ENCODE results near the gene LRRC8B.
A peak's percentile ranks its signal among the peaks of the same experiment; 100 is the strongest.
"Not testable (repeated sequence)": the region's sequence is repeated elsewhere in the genome, so short reads cannot be mapped to it uniquely, and the experiment has no call there.

The LRRC8B gene

DNA sequence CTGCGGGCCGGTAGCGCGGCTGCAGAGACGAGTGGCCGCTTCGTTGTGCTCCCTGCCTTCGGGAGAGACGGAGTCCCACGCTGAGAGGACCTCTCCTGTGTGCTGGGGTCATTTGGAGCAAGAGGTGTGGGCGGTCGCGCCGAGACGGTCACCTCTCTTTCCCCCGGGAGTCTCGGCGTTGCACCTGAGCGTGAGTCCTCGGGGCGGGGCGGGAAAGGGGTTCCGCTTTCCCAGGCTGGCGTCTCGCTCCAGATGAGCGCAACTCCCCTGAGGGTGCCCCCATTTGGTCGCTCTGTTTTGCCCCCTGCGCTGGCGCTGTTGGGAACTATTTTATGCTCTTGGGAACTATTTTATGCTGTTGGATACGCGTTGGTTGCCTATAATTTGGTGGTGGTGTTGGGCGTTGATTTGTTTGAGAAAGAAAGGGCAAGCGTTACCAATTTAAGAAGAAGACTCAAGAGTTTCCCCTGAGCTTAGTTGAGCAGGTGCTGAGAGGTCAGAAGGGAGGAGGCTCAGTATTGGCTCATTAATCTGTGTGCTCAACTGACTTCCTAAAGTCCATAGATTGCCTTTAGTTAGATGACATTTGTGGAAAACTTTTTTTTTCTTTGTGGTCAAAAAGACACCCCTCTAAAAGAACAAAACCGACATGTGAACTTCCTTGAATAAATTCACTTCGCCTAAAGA, 683 bp downstream of the LRRC8B start:
- DNase-seq (ENCODE audit: low spot score): peak; percentile 23

- no peak for DNase-seq (ENCODE audit: low spot score)
These were observed 2.6 kb downstream of the LRRC8B start for GRCh38 chr1:89527256-89527655.

GRCh38 chr1:89527750-89528381, 3.2 kb downstream of the LRRC8B start:
- DNase-seq (ENCODE audit: low spot score): no peak

- no peak for DNase-seq (ENCODE audit: low spot score)
These were observed 3.8 kb downstream of the LRRC8B start for GRCh38 chr1:89528382-89528780.

- DNase-seq (ENCODE audit: low spot score): no peak
These were observed 4.6 kb downstream of the LRRC8B start for GRCh38 chr1:89529196-89529595.

DNA sequence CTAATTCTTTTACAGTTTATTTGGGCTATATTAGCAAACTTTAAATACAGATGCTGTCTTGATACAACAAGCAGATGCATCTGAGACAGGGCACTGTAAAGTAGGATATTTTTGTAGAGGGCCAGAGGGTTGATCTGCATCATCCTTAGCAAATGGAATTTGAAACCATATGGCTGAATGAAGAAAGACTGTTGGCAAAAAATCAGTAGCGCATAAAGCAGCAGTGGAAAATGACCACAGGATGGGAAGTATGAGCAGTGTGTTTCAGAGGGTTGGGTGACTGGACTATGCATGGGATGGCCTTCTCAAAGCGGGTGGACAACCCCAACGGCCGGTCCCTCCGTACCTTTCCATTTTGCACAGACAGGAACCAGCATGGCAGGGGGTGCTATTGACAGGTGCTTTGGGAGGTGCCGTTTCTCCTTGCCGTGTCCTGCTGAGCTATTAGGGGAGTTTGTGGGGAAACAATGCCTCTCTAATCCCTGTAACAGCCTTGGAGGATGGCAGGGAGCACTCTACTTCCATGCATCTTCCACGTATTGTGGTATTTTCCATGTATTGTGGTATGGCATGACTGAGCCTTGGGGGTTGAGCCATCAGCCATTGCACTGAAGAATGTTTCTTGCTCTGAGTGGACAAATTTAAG, 5.9 kb downstream of the LRRC8B start:
- no peak for DNase-seq (ENCODE audit: low spot score)

DNA sequence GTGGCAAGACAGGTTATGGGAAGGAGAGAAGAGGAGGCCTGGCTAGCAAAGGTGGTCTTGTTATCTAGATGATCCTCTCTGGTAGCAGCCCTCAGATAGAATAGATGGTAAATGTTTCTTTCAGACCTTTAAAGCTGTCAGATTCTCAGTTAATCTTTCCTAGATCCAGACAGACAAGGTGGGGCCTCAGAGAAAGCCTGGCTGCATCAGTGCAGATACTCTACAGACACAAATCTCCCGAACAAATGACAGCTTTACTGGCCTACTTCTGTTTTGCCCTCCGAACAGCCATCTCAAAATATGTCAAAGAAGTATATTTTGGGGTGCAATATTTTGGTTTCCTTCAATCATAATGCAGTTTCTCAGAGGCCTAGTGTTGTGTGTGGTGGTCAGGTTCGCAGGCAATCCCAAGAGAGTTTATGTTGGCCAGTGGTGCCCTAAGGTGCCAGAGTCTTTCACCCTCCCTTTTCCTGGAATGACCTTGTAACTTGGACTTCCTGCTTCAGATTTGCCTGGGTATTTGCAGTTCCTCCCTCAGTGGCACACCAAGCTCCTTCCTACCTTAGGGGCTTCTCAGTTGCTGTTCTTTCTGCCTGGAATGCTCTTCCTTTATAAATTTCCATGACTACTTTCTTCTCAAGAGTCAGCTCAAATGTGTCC, 7.0 kb downstream of the LRRC8B start:
- no peak for DNase-seq (ENCODE audit: low spot score)

DNA sequence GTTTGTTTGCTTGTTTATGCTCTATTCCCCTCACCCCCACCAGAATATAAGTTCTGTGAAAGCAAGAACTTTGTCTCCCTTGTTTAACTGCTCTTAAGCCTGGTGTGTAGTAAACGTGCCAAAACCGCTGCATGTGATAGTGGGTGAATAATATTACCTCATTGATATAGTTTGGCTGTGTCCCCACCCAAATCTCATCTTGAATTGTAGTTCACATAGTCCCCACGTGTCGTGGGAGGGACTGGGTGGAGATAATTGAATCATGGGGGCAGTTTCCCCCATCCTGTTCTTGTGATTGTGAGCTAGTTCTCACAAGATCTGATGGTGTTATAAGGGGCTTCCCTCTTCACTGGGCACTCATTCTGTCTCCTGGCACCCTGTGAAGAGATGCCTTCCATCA, 7.6 kb downstream of the LRRC8B start:
- DNase-seq (ENCODE audit: low spot score): no peak

GRCh38 chr1:89532866-89533265, 8.2 kb downstream of the LRRC8B start:
- DNase-seq (ENCODE audit: low spot score): no peak

DNA sequence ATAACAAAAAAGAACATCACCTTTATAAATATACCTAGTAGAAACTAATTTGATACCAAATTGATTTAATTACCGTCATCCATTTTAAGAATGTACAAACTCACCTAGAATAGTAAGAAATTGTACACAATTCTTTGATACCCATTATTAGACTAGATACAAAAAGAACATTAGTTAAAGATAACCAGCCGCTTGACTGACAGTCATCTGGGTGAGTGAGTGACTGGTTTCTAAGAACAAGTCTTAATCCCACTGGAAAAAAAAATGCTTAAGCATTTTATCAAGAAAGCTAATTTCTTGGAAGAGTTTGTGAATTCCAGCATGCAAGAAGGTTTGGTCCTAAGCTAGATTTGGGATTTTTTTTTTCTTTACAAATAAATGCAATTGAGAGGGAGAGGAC, 10.9 kb downstream of the LRRC8B start:
- no peak for DNase-seq (ENCODE audit: low spot score)

DNA sequence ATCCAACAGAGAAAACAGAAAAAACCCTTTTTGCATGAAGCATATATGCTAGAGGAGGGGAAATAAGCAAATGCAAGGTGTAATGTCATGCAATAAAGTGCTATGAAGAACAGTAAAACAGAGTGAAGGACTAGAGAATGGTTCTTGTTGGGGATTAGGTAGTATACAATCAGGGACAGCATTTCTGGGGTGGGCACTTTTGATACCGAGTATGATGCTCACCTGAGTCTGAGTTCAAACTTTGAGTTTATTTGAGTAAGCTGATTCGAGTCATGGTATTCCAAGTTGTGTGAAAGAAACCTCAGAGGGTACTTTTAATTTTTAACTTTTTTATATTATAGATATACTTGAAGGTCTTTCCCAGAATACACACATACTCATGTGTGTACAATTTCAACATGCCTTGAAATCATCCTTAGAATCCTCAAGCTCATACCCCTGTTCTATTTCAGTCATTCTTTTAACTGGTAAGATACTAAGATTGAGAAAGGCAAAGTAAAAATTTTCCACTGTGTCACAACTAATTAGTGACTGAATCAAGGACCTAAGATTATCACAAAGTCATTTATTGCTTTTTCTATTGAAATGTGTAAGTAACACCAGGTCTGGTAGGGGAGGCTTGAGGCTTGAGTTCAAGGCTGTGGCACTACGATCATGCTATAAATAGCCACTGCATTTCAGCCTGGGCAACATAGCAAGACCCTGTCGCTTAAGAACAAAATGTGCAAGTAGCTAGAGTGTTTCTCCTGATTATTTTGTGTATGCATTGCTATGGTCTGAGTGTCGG, 12.1 kb downstream of the LRRC8B start:
- no peak for DNase-seq (ENCODE audit: low spot score)

DNA sequence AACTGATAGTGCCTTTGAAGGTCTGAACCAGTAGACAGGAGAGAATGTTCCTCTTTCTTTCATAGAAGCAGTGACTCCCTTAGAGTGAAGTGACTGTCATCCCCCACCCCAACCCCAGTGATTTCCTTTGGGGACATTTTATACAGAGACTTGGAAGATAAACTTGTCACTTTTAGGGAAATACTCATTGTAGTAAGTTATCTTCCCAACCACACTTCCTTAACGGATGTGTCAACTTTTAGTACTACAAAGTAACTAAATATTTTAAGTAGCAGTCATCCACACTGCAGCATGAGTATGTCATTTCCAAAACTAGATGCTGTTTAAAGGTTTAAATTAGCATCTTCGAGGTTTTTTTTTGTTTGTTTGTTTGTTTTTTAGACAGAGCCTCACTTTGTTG, 13.7 kb downstream of the LRRC8B start:
- no peak for DNase-seq (ENCODE audit: low spot score)

DNA sequence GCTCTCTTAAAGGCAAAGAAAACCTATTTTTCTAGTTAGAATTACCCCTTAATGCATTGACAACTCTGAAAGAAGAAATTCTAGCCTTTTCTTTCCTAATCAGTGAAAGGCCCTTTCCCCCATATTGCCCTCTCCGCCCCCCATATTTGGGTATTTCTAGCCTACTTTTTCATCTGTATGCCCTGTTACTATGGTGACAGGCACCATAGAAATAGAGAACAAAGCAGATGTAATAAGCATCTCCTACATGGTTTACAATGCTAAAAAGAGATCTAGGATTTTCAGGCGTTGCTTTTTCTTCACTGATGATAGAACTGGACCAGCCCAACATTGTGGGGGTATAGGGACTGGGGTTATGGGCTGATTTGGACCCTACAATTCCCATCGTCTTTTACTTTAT, 14.5 kb downstream of the LRRC8B start:
- DNase-seq (ENCODE audit: low spot score): no peak

DNA sequence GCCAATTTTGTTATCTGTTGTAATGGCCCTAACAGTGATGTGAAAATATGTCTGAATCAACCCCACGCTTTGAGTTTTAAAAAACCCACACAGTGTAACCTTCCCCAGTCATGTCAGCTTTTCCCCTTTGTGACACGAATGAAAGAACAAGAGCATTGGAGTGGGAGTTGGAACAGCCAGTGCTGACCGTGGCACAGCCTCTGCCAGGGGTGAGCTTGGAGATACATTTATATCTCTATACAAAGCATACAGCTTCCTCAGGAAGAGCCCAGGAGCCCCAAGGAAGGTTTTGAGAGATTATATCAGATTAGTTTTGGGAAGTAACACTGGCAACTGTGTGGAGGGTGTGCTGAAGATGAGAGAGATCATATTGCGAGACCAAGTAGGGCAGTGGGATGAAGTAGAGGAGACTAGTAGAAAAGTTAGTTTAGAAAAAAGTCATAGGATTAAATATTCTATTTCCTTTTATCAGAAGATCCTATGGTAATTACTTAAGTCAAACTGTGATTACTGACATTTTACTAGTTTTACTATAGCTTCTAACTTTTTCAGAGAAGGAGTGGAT, 15.9 kb downstream of the LRRC8B start:
- DNase-seq (ENCODE audit: low spot score): no peak

- no peak for DNase-seq (ENCODE audit: low spot score)
These were observed 17.7 kb downstream of the LRRC8B start for GRCh38 chr1:89542345-89542744.

DNA sequence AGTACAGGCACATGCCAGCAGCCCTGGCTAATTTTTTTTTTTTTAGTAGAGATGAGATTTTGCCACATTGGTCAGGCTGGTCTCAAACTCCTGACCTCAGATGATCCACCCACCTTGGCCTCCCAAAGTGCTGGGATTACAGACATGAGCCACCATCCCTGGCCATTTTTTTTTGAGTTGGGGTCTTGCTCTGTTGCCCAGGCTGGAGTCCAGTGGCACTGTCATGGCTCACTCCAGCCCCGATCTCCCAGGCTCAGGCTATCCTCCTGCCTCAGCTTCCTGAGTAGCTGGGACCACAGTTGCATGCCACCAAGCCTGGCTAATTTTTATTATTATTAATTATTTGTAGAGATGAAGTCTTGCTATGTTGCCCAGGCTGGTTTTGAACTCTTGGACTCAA, 19.0 kb downstream of the LRRC8B start:
- DNase-seq (ENCODE audit: low spot score): not testable (repeated sequence)

DNA sequence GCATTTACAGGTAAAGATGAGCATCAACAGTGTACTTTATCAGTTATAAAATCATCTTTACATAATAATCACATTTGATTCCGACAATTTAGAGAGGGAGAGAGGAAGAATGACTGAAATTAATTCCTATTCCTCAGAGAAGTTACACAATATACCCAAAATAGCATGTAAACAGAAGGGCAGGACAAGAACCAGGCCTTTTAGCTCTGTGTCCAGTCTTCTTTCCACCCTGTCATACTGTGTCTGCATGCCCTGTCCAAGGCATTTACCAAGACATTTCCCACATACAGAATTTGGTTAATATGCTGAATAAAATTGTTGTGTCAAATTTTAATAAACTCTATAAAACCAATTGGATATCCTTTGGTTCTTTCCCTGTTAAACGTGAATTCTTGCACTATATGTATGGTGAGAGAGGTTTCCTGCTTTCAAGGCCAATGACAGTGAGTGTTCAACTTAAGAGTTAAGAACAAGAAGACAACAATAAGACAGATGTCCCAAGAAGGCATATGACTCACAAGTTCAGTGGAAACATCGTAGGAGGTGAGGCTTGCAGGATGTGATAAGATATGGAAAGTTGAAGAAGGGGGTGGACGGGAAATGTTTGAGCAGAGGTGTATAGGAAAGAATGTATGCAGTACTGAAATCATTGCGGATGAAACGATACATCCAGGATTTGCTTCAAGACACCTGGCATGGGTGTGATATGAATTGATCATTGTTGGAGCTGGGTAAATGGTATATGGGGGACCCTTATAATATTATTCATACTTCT, 20.8 kb downstream of the LRRC8B start:
- DNase-seq (ENCODE audit: low spot score): no peak

GRCh38 chr1:89546082-89546889, 21.7 kb downstream of the LRRC8B start:
- peak; percentile 24 for DNase-seq (ENCODE audit: low spot score)

- DNase-seq (ENCODE audit: low spot score): no peak
These were observed 22.4 kb downstream of the LRRC8B start for GRCh38 chr1:89546934-89547562.
